Testis (tissue), 3 donors: ENCODE data around the gene RNF213. TPM values are rescaled to one million over a fixed set of nuclear protein-coding genes. Genes with fewer than 3 reads are reported as not detected.

Experiments
- DNase-seq: peaks from one replicate; pipeline ENCODE4 v3.0.0-alpha.2; 2019
- H3K27ac ChIP-seq, 2 donors: fragments of 200-600 bp; sonication (generic); one replicate each; pipeline ENCODE4 v1.5.1; 2019
- H3K27me3 ChIP-seq: fragments of 200-600 bp; sonication (generic); one replicate; pipeline ENCODE4 v1.5.1; 2019
- H3K36me3 ChIP-seq: fragments of 200-600 bp; sonication (generic); one replicate; pipeline ENCODE4 v1.5.1; 2017; ENCODE audit warnings: low read depth; ENCODE audit errors: missing control alignments
- H3K4me1 ChIP-seq: fragments of 200-600 bp; sonication (generic); one replicate; pipeline ENCODE4 v1.5.1; 2019
- H3K4me3 ChIP-seq, 2 donors: fragments of 200-600 bp; sonication (generic); one replicate each; pipeline ENCODE4 v1.5.1; 2017 to 2019
- H3K9me3 ChIP-seq: fragments of 200-600 bp; sonication (generic); one replicate; pipeline ENCODE4 v1.5.1; 2017
- POLR2A ChIP-seq: fragments of 450-650 bp; IDR thresholded peaks from one replicate; pipeline ENCODE4 v1.6.1; 2017; ENCODE audit warnings: antibody characterized with exemption, mild to moderate bottlenecking, moderate library complexity
- WGBS, 2 donors: methylation state at CpG; one replicate each; pipeline ENCODE4 v1.1.5; 2018; 5-methylcytosine and 5-hydroxymethylcytosine counted together
- intact Hi-C: fragments of 100-400 bp; cut with DNase I; formaldehyde crosslinking; loops from one replicate; pipeline ENCODE4 v1.15.1; 2023; ENCODE audit warnings: low total_unique reads
- polyA plus RNA-seq: library from polyadenylated mRNA; stranded (reverse); fragments of 350-450 nt; fragmentation: Illumina TruSeq; extraction: RNeasy Lipid Tissue Mini Kit (QIAGEN cat#74804); gene quantifications from one replicate; pipeline ENCODE4 v1.2.3, GENCODE V29; 2014; ENCODE audit warnings: low read depth, low replicate concordance; ENCODE audit not compliant: insufficient read depth
- total RNA-seq, 2 donors: library from RNA; depleted of rRNA; stranded (reverse); fragments of >200 nt; gene quantifications; one replicate each; pipeline ENCODE4 v1.2.3, GENCODE V29; 2016
- TF ChIP-seq, protein P1 (sequence below), 3 experiments: fragments of 450-650 bp in 2 of 3; fragments of 200-600 bp in 1 of 3; sonication (generic) in 1 of 3; IDR thresholded peaks; one replicate each; pipeline ENCODE4 v1.5.1; 2016 to 2019; ENCODE audit warnings: antibody characterized with exemption in 3 of 3, mild to moderate bottlenecking in 2 of 3, moderate library complexity in 1 of 3

Gene RNF213
- total and polyA plus RNA-seq, 3 donors from 2014 or later: 25.3 to 68.9 (median 66.9) TPM

DNA sequence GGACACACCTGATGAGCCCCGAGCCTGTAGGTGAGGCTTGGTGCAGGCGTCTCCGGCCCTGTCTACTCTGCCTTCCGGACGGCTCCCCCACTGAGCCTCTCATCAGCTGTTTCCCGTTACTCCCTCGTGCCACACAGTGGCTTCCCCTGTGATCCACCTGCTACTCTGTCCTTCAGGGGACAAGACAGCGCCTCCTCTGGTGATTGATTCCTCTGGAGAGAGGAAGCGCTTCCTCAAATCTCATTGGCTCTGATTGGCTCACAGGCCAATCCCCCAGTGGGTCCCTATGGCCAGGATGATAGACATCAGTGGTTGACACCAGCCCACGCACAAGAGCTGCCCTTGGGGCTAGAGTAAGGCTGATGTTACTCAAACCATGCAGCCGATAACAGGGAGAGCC is 24.0 kb downstream of the RNF213 start:
- Histone ChIP-seq H3K9me3 (no peaks in the 10 kb centered on the region), H3K27ac (no peak overlapping the region), H3K27me3 (no peaks in the 10 kb centered on the region), H3K4me3 (no peak overlapping the region), H3K4me1 (peaks cover 9% of the 10 kb centered on the region), H3K36me3 (no peaks in the 10 kb centered on the region)
- no peak for DNase-seq
- intact Hi-C loops: no loop called here
- TF ChIP-seq, protein P1, sequence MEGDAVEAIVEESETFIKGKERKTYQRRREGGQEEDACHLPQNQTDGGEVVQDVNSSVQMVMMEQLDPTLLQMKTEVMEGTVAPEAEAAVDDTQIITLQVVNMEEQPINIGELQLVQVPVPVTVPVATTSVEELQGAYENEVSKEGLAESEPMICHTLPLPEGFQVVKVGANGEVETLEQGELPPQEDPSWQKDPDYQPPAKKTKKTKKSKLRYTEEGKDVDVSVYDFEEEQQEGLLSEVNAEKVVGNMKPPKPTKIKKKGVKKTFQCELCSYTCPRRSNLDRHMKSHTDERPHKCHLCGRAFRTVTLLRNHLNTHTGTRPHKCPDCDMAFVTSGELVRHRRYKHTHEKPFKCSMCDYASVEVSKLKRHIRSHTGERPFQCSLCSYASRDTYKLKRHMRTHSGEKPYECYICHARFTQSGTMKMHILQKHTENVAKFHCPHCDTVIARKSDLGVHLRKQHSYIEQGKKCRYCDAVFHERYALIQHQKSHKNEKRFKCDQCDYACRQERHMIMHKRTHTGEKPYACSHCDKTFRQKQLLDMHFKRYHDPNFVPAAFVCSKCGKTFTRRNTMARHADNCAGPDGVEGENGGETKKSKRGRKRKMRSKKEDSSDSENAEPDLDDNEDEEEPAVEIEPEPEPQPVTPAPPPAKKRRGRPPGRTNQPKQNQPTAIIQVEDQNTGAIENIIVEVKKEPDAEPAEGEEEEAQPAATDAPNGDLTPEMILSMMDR (IDR thresholded peaks at IDR 0.05): no peak
- no peak for TF ChIP-seq POLR2A
- 71 to 80% methylated on average over 9 to 11 of the region's 11 CpGs for WGBS, 2 donors

DNA sequence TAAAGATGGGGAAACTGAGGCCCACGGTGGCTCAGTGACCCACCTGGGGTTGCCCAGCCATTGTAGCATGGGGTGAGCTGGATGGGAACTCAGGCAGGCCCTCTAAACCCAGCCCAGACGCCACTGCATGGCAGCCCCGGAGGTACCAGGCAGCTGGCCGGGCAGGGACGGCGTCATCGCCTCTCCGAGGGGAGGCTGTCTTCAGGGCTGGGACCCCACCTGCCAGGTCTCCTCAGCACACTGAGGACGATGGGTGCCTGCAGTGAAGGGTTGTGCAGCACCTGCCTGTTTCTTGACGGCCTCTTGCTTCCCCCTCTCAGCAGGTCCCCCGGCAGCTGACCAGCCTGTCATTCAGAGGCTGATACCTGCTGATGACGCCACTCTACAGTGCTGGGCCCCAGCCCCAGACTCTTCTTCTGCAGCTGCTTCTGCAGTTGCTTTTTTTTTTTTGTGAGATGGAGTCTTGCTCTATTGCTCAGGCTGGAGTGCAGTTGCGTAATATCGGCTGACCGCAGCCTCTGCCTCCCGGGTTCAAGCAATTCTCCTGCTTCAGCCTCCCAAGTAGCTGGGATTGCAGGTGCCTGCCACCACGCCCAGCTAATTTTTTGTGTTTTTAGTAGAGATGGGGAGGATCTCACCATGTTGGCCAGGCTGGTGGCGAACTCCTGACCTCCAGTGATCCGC is 24.7 kb downstream of the RNF213 start:
- Histone ChIP-seq H3K27ac (no peak overlapping the region), H3K4me3 (no peak overlapping the region), H3K36me3 (no peaks in the 10 kb centered on the region), H3K9me3 (no peaks in the 10 kb centered on the region), H3K4me1 (peaks cover 6% of the 10 kb centered on the region), H3K27me3 (no peaks in the 10 kb centered on the region)
- intact Hi-C loops: no loop called here
- TF ChIP-seq, protein P1 (IDR thresholded peaks at IDR 0.05): no peak
- TF ChIP-seq POLR2A: no peak
- 91 to 94% methylated on average over 10 to 19 of the region's 19 CpGs for WGBS, 2 donors
- no peak for DNase-seq

DNA sequence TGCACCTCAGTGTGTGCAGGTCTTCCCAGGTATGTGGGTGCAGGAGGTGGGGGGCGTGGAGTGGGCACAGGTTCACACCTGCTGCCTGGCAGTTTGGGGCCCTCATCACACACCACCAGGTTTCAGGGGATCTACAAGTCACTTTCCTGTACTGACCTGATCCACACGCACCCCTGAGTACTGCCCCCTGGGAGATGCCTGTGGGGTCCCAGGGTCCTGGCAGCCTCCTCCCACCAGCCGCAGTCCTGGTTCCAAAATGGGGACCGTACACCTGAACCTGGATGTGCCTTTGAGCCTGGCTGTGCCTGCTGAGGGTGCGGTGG is 25.9 kb downstream of the RNF213 start:
- DNase-seq: no peak
- H3K27ac ChIP-seq: no peak overlapping the region
- no peaks in the 10 kb centered on the region for H3K27me3 ChIP-seq
- H3K36me3 ChIP-seq: no peaks in the 10 kb centered on the region
- H3K9me3 ChIP-seq: no peaks in the 10 kb centered on the region
- intact Hi-C loops: no loop called here
- peaks cover 6% of the 10 kb centered on the region for H3K4me1 ChIP-seq
- 94% methylated on average over 4 to 5 of the region's 5 CpGs for WGBS, 2 donors
- H3K4me3 ChIP-seq: no peak overlapping the region
- TF ChIP-seq POLR2A: no peak

DNA sequence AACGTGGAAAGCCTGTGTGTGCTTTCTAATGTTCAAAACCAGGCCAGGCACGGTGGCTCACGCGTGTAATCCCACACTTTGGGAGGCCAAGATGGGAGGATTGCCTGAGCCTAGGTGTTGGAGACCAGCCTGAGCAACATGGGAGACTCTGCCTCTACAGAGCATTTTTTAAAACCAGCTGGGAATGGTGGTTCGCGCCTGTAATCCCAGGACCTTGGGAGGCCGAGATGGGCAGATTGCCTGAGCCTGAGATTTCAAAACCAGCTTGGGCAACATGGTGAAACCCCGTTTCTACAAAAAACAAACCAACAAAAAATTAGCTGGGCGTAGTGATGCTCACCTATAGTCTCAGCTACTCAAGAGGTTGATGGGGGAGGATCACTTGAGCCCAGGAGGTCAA is 26.4 kb downstream of the RNF213 start:
- Histone ChIP-seq H3K27me3 (no peaks in the 10 kb centered on the region), H3K9me3 (no peaks in the 10 kb centered on the region), H3K4me3 (no peak overlapping the region), H3K27ac (no peak overlapping the region), H3K4me1 (peaks cover 6% of the 10 kb centered on the region), H3K36me3 (no peaks in the 10 kb centered on the region)
- no peak for DNase-seq
- 85 to 89% methylated on average over 7 to 9 of the region's 9 CpGs for WGBS, 2 donors
- TF ChIP-seq, protein P1 (IDR thresholded peaks at IDR 0.05): no peak
- TF ChIP-seq POLR2A: no peak
- intact Hi-C loops: no loop called here

DNA sequence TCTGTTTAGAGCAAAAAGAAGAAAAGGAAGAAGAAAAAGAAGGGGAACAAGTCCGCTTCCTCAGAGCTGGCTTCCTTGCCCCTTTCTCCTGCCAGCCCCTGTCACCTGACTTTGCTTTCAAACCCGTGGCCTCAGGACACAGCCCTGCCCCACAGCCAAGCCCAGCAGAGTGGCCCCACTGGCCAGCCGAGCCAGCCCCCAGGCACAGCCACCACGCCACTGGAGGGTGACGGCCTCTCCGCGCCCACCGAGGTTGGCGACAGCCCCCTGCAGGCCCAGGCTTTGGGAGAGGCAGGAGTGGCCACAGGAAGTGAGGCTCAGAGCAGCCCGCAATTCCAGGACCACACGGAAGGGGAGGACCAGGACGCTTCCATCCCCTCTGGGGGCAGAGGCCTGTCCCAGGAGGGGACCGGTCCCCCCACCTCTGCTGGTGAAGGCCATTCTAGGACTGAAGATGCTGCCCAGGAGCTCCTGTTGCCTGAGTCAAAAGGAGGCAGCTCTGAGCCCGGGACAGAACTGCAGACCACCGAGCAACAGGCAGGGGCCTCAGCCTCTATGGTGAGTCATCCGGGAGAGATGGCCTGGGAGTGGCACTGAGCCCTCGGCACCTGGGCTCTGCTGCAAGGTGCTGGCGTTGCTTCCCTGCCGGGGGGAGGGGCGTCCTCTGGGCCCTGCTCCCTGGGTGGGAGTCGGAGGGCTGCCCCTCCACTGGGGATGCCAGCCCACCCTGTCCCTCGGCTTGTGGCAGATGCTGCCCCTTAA is 27.3 kb downstream of the RNF213 start:
- DNase-seq: no peak
- intact Hi-C loops: no loop called here
- H3K27me3 ChIP-seq: no peaks in the 10 kb centered on the region
- no peak for TF ChIP-seq POLR2A
- TF ChIP-seq, protein P1 (IDR thresholded peaks at IDR 0.05): no peak
- WGBS, 2 donors: 79 to 92% methylated on average over 9 to 19 of the region's 22 CpGs
- no peaks in the 10 kb centered on the region for H3K9me3 ChIP-seq
- peaks cover 6% of the 10 kb centered on the region for H3K4me1 ChIP-seq
- no peak overlapping the region for H3K4me3 ChIP-seq
- peak overlapping the region in 1 of 2 donors; percentile 14 for H3K27ac ChIP-seq
- no peaks in the 10 kb centered on the region for H3K36me3 ChIP-seq
